Measurements from ENCODE around the gene HOXC10.

Gene HOXC10

GRCh38 chr12:54032627-54033100 is 47.7 kb downstream of the HOXC10 start, which contains the start of gene HOXC5:
Gene HOXC5, plus strand, starts transcription at chr12:54033050. Its CDS starts 73 bp downstream, at chr12:54033123.
- H3K36me3 ChIP-seq, result no peaks in the 10 kb centered on the region
- H3K9me3 ChIP-seq (replicated peaks in 1 of 11), result peaks cover 17 to 43% (median 27%) of the 10 kb centered on the region in 11 experiments
- H3K27ac ChIP-seq, result no peak within 1 kb of the TSS
- TF ChIP-seq Cebpa-rat (IDR thresholded peaks at IDR 0.05), result no peak
- peaks cover 100% of the 10 kb centered on the region in 11 experiments for H3K27me3 ChIP-seq
- H4K20me1 ChIP-seq, result peaks cover 0 to 89% (median 62%) of the 10 kb centered on the region in 11 experiments; a peak in 17 of 22 replicates
- peaks cover 0 to 10% (median 8%) of the 10 kb centered on the region in 10 experiments; a peak in 8 of 20 replicates for H3K4me1 ChIP-seq
- H3K4me3 ChIP-seq, result peak within 1 kb of the TSS in 7 of 10 experiments; percentile 0 to 58 (median 27); a peak in 9 of 20 replicates
- H3K4me2 ChIP-seq, result no peak within 1 kb of the TSS
- no peak within 1 kb of the TSS for H3K9ac ChIP-seq

- H3K9me3 ChIP-seq (replicated peaks in 1 of 11), result peaks cover 17 to 43% (median 27%) of the 10 kb centered on the region in 11 experiments
- TF ChIP-seq Cebpa-rat (IDR thresholded peaks at IDR 0.05), result no peak
- H3K27ac ChIP-seq, result no peak overlapping the region
- H3K4me1 ChIP-seq, result peaks cover 0 to 10% (median 8%) of the 10 kb centered on the region in 10 experiments; a peak in 8 of 20 replicates
- H3K9ac ChIP-seq, result no peak overlapping the region
- H3K4me3 ChIP-seq, result peak overlapping the region in 7 of 10 experiments; percentile 0 to 58 (median 27); a peak in 9 of 20 replicates
- H3K27me3 ChIP-seq, result peaks cover 100% of the 10 kb centered on the region in 11 experiments
- H3K36me3 ChIP-seq, result no peaks in the 10 kb centered on the region
- no peak overlapping the region for H3K4me2 ChIP-seq
- H4K20me1 ChIP-seq, result peaks cover 0 to 88% (median 56%) of the 10 kb centered on the region in 11 experiments; a peak in 17 of 22 replicates
Observed at GRCh38 chr12:54033106-54033979, 48.4 kb downstream of the HOXC10 start.

DNA sequence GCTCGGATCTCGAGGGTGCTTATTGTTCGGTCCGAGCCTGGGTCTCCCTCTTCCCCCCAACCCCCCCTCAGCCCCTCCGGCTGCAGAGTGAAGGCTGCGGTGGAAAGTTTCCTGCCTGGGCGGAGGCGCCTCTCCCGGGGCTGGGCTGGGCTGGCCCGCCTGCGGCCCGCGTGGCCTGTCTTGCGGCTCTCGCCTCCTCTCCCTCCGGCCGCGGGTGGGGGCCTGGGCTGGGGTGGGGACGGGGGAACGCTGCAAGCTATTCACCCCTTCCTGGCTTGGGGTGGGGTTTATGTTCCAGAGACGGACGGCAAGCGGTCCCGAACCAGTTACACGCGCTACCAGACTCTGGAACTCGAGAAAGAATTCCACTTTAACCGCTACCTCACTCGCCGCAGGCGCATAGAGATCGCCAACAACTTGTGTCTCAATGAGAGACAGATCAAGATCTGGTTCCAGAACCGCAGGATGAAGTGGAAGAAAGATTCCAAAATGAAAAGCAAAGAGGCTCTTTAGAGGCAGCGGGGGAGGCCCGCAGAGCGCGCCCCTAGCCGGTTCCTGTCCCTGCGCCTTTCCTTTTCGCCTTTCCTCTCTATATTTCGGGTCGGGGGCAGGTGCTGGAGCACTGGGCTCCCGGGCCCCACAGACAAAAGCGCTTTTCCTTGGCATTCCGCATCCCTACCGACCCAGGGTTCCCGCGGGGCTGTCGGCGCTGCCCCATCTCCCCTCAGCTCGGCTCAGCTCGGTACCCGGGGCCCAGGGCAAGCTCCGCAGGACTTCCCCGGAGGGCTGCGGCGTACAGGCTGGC is 49.2 kb downstream of the HOXC10 start:
- Histone ChIP-seq H3K4me1 (peaks cover 0 to 10% (median 8%) of the 10 kb centered on the region in 10 experiments; a peak in 8 of 20 replicates), H3K4me3 (no peak overlapping the region), H3K27me3 (peaks cover 100% of the 10 kb centered on the region in 11 experiments), H3K4me2 (no peak overlapping the region), H3K27ac (no peak overlapping the region), H3K9ac (no peak overlapping the region), H3K36me3 (no peaks in the 10 kb centered on the region), H4K20me1 (peaks cover 0 to 89% (median 52%) of the 10 kb centered on the region in 11 experiments; a peak in 17 of 22 replicates), H3K9me3 (replicated peaks in 1 of 11) (peaks cover 17 to 43% (median 27%) of the 10 kb centered on the region in 11 experiments)
- TF ChIP-seq Cebpa-rat (IDR thresholded peaks at IDR 0.05), result no peak

DNA sequence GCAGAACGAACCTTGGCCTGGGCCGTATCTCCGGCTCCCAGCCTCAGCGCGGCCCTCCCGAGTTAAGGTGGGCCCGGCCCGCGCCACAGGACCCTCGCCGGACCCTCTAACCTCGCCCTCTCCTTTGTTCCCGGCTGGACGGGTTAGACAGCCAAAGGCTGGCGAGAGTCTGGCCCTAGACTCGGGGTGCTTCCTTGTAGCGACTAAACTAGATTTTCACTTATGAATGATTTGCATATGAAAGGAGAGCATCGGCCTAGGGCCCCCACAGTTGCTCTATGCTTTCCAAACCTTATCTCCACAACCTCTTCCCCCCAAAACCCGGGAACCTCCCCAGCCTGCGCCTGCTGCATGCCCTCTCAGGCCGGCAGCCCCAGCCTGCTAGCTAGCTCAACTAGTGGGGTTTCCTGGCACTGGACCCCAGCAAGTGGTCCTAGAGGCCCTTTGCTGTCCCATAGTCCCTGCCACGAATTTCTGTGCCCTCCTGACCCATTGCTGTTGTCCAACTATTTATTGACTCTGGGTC is 49.9 kb downstream of the HOXC10 start:
- peaks cover 0 to 10% (median 8%) of the 10 kb centered on the region in 10 experiments; a peak in 8 of 20 replicates for H3K4me1 ChIP-seq
- no peak overlapping the region for H3K4me2 ChIP-seq
- no peak for TF ChIP-seq Cebpa-rat (IDR thresholded peaks at IDR 0.05)
- H4K20me1 ChIP-seq, result peaks cover 0 to 90% (median 57%) of the 10 kb centered on the region in 11 experiments; a peak in 17 of 22 replicates
- no peaks in the 10 kb centered on the region for H3K36me3 ChIP-seq
- peaks cover 100% of the 10 kb centered on the region in 11 experiments for H3K27me3 ChIP-seq
- no peak overlapping the region for H3K9ac ChIP-seq
- H3K9me3 ChIP-seq (replicated peaks in 1 of 11), result peaks cover 18 to 48% (median 31%) of the 10 kb centered on the region in 11 experiments
- H3K4me3 ChIP-seq, result no peak overlapping the region
- no peak overlapping the region for H3K27ac ChIP-seq

DNA sequence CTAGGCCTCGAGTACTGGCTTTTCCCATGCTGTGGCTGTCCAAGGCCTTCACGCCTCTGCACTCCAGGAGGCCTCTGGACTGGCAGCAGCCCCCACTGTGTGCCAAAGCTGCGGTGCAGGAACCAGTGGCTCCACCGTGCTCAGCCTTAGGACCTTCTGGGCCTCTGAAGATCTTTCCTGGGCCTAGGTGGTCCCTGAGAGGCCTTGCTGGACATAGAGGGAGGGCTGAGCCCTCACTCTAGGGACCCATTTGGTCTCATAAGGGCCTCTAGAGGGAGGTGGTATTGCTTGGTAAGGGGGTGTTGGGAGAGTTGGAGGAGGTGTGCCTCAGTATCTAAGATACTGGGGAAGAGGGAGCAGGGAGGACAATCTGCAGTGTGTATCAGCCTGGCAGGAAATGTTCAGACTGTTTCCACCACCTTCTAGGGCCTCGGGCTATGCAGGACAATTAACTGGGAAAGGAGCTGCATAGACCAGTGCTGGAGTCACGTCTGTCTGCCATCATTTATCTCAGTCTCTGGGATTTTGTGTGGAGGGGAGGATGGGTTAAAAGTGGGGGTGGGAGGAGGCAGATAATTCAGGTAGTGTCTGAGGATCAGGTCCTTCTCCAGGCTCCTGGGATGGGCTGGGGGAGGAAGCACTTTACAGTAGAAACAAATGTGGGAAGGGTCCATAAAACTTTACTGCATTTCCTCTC is 50.8 kb downstream of the HOXC10 start:
- peaks cover 0 to 10% (median 8%) of the 10 kb centered on the region in 10 experiments; a peak in 8 of 20 replicates for H3K4me1 ChIP-seq
- TF ChIP-seq Cebpa-rat (IDR thresholded peaks at IDR 0.05), result no peak
- H3K27me3 ChIP-seq, result peaks cover 100% of the 10 kb centered on the region in 11 experiments
- H4K20me1 ChIP-seq, result peaks cover 0 to 82% (median 56%) of the 10 kb centered on the region in 11 experiments; a peak in 17 of 22 replicates
- H3K9me3 ChIP-seq (replicated peaks in 1 of 11), result peaks cover 23 to 54% (median 39%) of the 10 kb centered on the region in 11 experiments
- no peak overlapping the region for H3K9ac ChIP-seq
- no peak overlapping the region for H3K4me2 ChIP-seq
- H3K27ac ChIP-seq, result no peak overlapping the region
- H3K4me3 ChIP-seq, result no peak overlapping the region
- no peaks in the 10 kb centered on the region for H3K36me3 ChIP-seq

DNA sequence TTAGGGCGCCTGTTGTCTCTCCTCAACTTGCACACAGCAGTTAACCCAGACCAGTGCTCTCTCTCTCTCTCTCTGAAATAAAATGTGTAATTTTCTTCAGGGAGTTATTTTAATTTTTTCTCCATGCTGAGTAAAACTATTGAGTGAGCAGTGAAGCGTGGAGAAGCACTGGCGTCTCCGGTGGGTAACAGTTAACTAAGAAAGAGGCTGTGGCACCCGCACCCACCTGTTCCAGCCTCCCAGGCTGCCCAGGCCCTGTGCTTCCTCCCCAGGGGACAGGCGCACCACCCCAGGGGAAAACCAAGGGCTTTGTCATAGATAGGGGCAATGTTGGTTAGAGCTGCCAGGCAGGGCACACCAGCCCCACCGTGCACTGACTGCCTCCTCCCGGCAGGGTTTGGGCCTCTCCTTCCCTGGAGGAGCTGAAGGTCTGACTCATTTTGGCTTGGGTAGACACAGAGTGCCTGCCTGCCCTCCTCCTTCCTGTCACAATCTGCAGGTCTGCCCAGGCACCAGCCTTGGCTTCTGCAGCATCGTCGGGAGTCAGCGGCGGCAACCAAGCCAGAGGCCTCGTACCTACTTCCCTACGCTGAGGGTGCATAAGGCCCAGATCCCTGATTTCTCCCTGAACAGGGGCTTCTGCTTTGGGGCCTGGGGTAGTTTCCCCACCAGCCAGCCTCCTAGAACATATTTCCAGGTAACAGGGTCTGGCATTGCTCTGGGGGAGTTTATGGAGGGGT is 51.8 kb downstream of the HOXC10 start:
- no peak overlapping the region for H3K4me3 ChIP-seq
- peak overlapping the region in 6 of 11 experiments; percentile 7 to 48 (median 30); a peak in 6 of 22 replicates for H3K4me2 ChIP-seq
- peaks cover 0 to 10% (median 8%) of the 10 kb centered on the region in 10 experiments; a peak in 8 of 20 replicates for H3K4me1 ChIP-seq
- no peaks in the 10 kb centered on the region for H3K36me3 ChIP-seq
- peaks cover 0 to 78% (median 45%) of the 10 kb centered on the region in 11 experiments; a peak in 17 of 22 replicates for H4K20me1 ChIP-seq
- TF ChIP-seq Cebpa-rat (IDR thresholded peaks at IDR 0.05), result no peak
- H3K9ac ChIP-seq, result no peak overlapping the region
- H3K27ac ChIP-seq, result no peak overlapping the region
- H3K27me3 ChIP-seq, result peaks cover 100% of the 10 kb centered on the region in 11 experiments
- peaks cover 18 to 47% (median 29%) of the 10 kb centered on the region in 11 experiments for H3K9me3 ChIP-seq (replicated peaks in 1 of 11)

All from BLaER1 treated with 17β-estradiol and CSF1 and Interleukin-3, amounts not matched to agents 10 nM and 100 nM (cell line).